Measurements from ENCODE around the gene TEX12. TPM values are rescaled to one million over a fixed set of nuclear protein-coding genes. Genes with fewer than 3 reads are reported as not detected.

Gene TEX12
- polyA plus RNA-seq, 3 donors, result 0.43 TPM; not detected in 2

DNA sequence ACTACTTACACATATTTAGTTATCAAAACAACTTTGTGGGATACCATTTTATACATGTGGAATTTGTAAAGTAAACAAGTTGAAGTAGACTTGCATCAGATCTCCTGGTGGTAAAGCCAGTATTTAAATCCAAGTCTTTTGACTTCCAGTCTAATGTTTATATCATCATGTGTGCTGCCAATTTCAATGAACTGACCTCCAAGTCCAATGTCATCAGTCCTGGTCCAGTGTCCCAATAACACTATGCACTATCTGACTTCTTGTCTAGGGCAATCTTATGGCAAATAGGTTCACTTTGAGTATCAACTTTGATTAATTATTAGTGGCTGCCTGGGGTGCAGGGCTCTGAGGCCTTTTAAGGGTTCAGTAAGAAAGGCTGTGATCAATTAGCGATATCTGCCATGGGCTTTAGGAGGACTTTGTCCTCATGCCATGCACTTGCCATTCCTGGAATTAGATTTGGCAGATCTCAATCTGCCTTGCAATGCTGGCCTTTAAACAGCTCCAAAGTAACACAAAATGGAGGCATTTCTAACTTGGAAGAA lies 49.5 kb downstream of the TEX12 start:
- Histone ChIP-seq H3K4me1 (ENCODE audit: control insufficient read depth in 1 of 2, insufficient read depth in 2 of 2, low read length in 2 of 2) (peaks cover 0 to 5% of the 10 kb centered on the region in 2 donors), H3K9ac (ENCODE audit: insufficient read depth, low read length, poor library complexity, severe bottlenecking) (no peak overlapping the region), H4K20me1 (ENCODE audit: insufficient read depth, low read length) (no peaks in the 10 kb centered on the region), H3K9me3 (replicated peaks in 1 of 2; ENCODE audit: control insufficient read depth in 1 of 2, insufficient read depth in 1 of 2, low read length in 2 of 2) (no peaks in the 10 kb centered on the region), H3K4me2 (replicated peaks; ENCODE audit: extremely low read depth, low read length, poor library complexity, severe bottlenecking) (no peak overlapping the region), H3K4me3 (replicated peaks in 1 of 3; ENCODE audit: low read depth in 2 of 3, low read length in 3 of 3) (no peak overlapping the region), H3K27me3 (ENCODE audit: control insufficient read depth in 2 of 2, insufficient read depth in 2 of 2, low read length in 2 of 2) (no peaks in the 10 kb centered on the region), H3K36me3 (replicated peaks in 1 of 2; ENCODE audit: control insufficient read depth in 1 of 2, insufficient read depth in 2 of 2, low read length in 2 of 2) (no peaks in the 10 kb centered on the region), H2AFZ (ENCODE audit: insufficient read depth, low read depth, low read length, poor library complexity, severe bottlenecking) (no peak overlapping the region), H3K79me2 (ENCODE audit: insufficient read depth, low read length) (no peaks in the 10 kb centered on the region), H3K27ac (ENCODE audit: low read depth in 1 of 2, low read length in 2 of 2) (no peak overlapping the region)
- Mint-ChIP-seq H3K4me1 (peaks cover 19% of the 10 kb centered on the region), H3K27ac (no peak overlapping the region), H3K27me3 (ENCODE audit: low read depth in 3 of 3) (peaks cover 0 to 3% (median 0%) of the 10 kb centered on the region in 3 donors), H3K9me3 (no peaks in the 10 kb centered on the region), H3K4me3 (no peak overlapping the region), H3K36me3 (no peaks in the 10 kb centered on the region)
- DNase-seq, result no peak
- WGBS (ENCODE audit: insufficient coverage), result no CpG with 5 or more reads among the region's 1 CpG
- TF ChIP-seq, protein P1, sequence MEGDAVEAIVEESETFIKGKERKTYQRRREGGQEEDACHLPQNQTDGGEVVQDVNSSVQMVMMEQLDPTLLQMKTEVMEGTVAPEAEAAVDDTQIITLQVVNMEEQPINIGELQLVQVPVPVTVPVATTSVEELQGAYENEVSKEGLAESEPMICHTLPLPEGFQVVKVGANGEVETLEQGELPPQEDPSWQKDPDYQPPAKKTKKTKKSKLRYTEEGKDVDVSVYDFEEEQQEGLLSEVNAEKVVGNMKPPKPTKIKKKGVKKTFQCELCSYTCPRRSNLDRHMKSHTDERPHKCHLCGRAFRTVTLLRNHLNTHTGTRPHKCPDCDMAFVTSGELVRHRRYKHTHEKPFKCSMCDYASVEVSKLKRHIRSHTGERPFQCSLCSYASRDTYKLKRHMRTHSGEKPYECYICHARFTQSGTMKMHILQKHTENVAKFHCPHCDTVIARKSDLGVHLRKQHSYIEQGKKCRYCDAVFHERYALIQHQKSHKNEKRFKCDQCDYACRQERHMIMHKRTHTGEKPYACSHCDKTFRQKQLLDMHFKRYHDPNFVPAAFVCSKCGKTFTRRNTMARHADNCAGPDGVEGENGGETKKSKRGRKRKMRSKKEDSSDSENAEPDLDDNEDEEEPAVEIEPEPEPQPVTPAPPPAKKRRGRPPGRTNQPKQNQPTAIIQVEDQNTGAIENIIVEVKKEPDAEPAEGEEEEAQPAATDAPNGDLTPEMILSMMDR (IDR thresholded peaks at IDR 0.05), result no peak
- intact Hi-C loops (cut with micrococcal nuclease), result loop anchor here (10.0 kb wide), 3 partner anchors 338 to 1318 kb away; no protein-coding TSS in a partner anchor

DNA sequence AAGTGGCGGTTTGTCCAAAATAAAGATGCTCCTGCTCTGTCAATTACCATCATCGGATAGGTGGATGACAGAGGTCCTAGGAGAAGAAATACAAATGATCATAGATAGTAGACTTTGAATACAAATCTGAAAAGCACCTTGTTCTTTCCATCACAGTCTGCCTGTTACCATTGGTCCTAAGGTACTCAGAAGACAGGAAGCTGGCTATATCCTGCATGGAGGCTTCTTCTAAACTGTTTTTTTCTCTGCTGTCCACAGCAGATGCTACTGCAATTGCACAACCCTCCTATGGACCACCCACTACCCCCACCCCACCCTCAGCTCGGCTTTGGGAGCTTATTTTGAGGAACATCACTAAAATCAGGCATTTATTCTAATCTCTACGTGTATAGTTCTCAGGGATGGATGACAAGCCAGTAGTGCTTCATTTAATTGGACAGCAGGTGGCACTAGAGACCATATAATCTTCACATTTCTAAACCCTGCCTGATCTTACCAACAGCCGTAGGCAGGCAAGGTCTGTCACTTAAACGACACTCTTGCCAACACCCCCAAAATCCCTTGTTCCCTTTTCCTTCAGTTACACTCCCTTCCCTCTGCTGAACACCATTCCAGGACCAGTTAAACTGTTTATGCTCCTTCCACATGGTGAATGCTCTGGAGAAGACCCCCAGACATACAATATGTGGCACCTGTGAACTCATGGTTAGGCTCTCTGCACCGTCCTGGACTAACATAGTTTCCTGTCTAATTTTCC lies 52.5 kb downstream of the TEX12 start:
- H3K4me2 ChIP-seq (replicated peaks; ENCODE audit: extremely low read depth, low read length, poor library complexity, severe bottlenecking), result no peak overlapping the region
- no peak overlapping the region for H3K9ac ChIP-seq (ENCODE audit: insufficient read depth, low read length, poor library complexity, severe bottlenecking)
- no peaks in the 10 kb centered on the region for H3K79me2 ChIP-seq (ENCODE audit: insufficient read depth, low read length)
- WGBS (ENCODE audit: insufficient coverage), result 33% methylated on average over 3 of the region's 7 CpGs
- Mint-ChIP-seq H3K27me3 (ENCODE audit: low read depth in 3 of 3) (peaks cover 0 to 2% (median 0%) of the 10 kb centered on the region in 3 donors), H3K9me3 (no peaks in the 10 kb centered on the region), H3K4me1 (peaks cover 14% of the 10 kb centered on the region), H3K27ac (peak overlapping the region in 2 of 7 donors; percentile 31 to 33), H3K36me3 (no peaks in the 10 kb centered on the region), H3K4me3 (peak overlapping the region in 1 of 2 donors; percentile 44)
- H3K36me3 ChIP-seq (replicated peaks in 1 of 2; ENCODE audit: control insufficient read depth in 1 of 2, insufficient read depth in 2 of 2, low read length in 2 of 2), result no peaks in the 10 kb centered on the region
- no peak overlapping the region for H3K4me3 ChIP-seq (replicated peaks in 1 of 3; ENCODE audit: low read depth in 2 of 3, low read length in 3 of 3)
- no peak overlapping the region for H3K27ac ChIP-seq (ENCODE audit: low read depth in 1 of 2, low read length in 2 of 2)
- H4K20me1 ChIP-seq (ENCODE audit: insufficient read depth, low read length), result no peaks in the 10 kb centered on the region
- no peaks in the 10 kb centered on the region for H3K9me3 ChIP-seq (replicated peaks in 1 of 2; ENCODE audit: control insufficient read depth in 1 of 2, insufficient read depth in 1 of 2, low read length in 2 of 2)
- H3K4me1 ChIP-seq (ENCODE audit: control insufficient read depth in 1 of 2, insufficient read depth in 2 of 2, low read length in 2 of 2), result peaks cover 3 to 5% of the 10 kb centered on the region in 2 donors
- H3K27me3 ChIP-seq (ENCODE audit: control insufficient read depth in 2 of 2, insufficient read depth in 2 of 2, low read length in 2 of 2), result no peaks in the 10 kb centered on the region
- TF ChIP-seq, protein P1 (IDR thresholded peaks at IDR 0.05), result peak; percentile 78
- H2AFZ ChIP-seq (ENCODE audit: insufficient read depth, low read depth, low read length, poor library complexity, severe bottlenecking), result peak overlapping the region; percentile 54
- peak; percentile 73 to 82 (median 77) for DNase-seq
- intact Hi-C loops (cut with micrococcal nuclease), result loop anchor here (1.0 to 10.0 kb wide), 7 partner anchors 45 to 1315 kb away; partner anchors contain the start of gene BCO2 (in 1 of the 2)

Measured in CD14-positive monocyte (primary cell).